Thymus (tissue), 11 donors: ENCODE data around the gene ZBTB20. TPM values are rescaled to one million over a fixed set of nuclear protein-coding genes. Genes with fewer than 3 reads are reported as not detected.

Experiments
- DNase-seq, 9 donors: peaks; one replicate each; pipeline ENCODE4 v3.0.0-alpha.2; 2013; ENCODE audit warnings: low spot score in 9 of 9, low read depth in 6 of 9, missing footprints in 1 of 9
- H3K27ac ChIP-seq, 2 donors: one replicate each; pipeline ENCODE4 v1.5.1; 2013; ENCODE audit warnings: control low read depth in 1 of 2, low read depth in 1 of 2, low read length in 1 of 2, mild to moderate bottlenecking in 1 of 2, moderate library complexity in 1 of 2
- H3K27me3 ChIP-seq, 2 donors: one replicate each; pipeline ENCODE4 v1.5.1; 2013; ENCODE audit warnings: low read length in 1 of 2; ENCODE audit not compliant: control insufficient read depth in 2 of 2, insufficient read depth in 1 of 2
- H3K36me3 ChIP-seq, 2 donors: one replicate each; pipeline ENCODE4 v1.5.1; 2013; ENCODE audit warnings: low read length in 1 of 2, mild to moderate bottlenecking in 1 of 2, moderate library complexity in 1 of 2; ENCODE audit not compliant: control insufficient read depth in 2 of 2, insufficient read depth in 2 of 2
- H3K4me1 ChIP-seq, 2 donors: one replicate each; pipeline ENCODE4 v1.5.1; 2013; ENCODE audit warnings: low read length in 2 of 2; ENCODE audit not compliant: control insufficient read depth in 2 of 2, insufficient read depth in 2 of 2
- H3K4me3 ChIP-seq, 2 donors: one replicate each; pipeline ENCODE4 v1.5.1; 2013; ENCODE audit warnings: low read length in 2 of 2, control low read depth in 1 of 2, mild to moderate bottlenecking in 1 of 2
- H3K9me3 ChIP-seq, 2 donors: one replicate each; pipeline ENCODE4 v1.5.1; 2013; ENCODE audit warnings: low read length in 1 of 2, mild to moderate bottlenecking in 1 of 2; ENCODE audit not compliant: control insufficient read depth in 2 of 2, insufficient read depth in 1 of 2
- WGBS: extraction: QIAGEN DNeasy Blood & Tissue Kit; methylation state at CpG from one replicate; pipeline ENCODE4 v1.1.7; 2013; 5-methylcytosine and 5-hydroxymethylcytosine counted together
- polyA plus RNA-seq: library from polyadenylated mRNA; stranded (reverse); fragments of 200-250 nt; gene quantifications from one replicate; pipeline ENCODE4 v1.2.3, GENCODE V29; 2013
- total RNA-seq: library from RNA; stranded (reverse); fragments of 120-200 nt; gene quantifications from one replicate; pipeline ENCODE4 v1.2.4, GENCODE V29; 2013
- donor health status: healthy.

Gene ZBTB20
- total and polyA plus RNA-seq, 2 donors = 1.2 to 8.9 TPM

DNA sequence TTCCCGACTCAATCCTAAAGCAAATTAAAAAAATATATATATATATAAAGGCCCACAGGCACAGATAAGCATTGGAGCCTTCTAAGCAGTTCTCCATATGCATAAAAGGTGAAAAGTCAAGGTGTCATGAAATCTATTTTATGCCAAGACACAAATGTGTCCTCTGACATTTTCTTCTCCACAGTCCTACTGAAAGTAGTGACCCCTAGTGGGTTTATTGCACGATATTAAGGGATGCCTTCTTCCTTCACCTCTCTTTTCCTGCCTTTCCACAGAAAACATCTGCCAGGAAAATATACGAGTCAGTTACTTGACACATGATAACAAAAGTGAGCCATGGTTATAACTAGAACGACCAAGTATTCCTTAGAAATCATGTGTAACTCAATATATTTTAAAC lies 550.1 kb downstream of the ZBTB20 start:
- Histone ChIP-seq H3K4me3 (no peak overlapping the region), H3K36me3 (no peaks in the 10 kb centered on the region), H3K9me3 (no peaks in the 10 kb centered on the region), H3K27me3 (no peaks in the 10 kb centered on the region), H3K4me1 (no peaks in the 10 kb centered on the region), H3K27ac (no peak overlapping the region)
- DNase-seq = no peak
- 96% methylated on average over 4 of the region's 4 CpGs for WGBS

DNA sequence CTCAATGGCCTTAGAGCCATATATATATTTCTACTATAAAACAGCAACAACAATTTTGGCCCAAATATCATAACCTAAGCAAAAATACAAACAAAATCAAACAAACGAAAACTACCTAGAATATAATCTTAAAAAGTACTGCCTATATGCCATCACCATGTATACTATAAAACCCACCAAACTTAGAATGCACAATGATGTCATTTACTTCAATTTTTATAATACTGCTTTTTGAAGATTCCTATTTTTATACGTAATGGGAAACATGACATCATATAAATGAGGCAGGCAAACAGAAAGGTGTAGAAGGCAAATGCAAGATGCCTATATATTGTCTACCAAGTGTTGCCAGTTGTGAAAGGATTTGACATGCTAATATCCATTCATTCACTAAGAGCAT lies 550.9 kb downstream of the ZBTB20 start:
- WGBS = 98% methylated on average over 2 of the region's 2 CpGs
- Histone ChIP-seq H3K36me3 (no peaks in the 10 kb centered on the region), H3K27me3 (no peaks in the 10 kb centered on the region), H3K4me3 (no peak overlapping the region), H3K4me1 (no peaks in the 10 kb centered on the region), H3K9me3 (no peaks in the 10 kb centered on the region), H3K27ac (no peak overlapping the region)
- no peak for DNase-seq

DNA sequence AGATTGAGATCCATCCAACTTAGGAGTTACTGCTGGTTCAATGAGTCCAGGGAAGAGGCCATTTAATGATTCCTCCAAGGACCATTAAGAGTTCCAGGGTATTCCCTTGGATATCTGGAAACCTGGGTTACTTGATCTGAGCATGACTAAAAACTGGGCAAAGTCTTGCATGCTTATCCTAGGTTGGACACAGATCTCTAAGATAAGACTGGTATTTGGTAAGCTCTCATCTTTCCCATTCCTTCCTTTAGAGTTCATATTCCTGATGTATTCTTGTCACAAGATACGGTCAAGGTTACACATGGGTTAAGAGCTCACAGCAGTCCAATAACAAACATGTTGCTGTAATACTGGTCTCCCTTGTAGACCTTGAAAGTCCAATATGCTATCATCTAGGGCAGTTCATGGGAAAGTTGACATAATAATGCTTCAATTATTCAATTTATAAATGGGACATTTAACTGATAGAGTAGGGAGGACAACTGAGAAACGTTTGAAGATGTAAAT lies 551.5 kb downstream of the ZBTB20 start:
- no peak for DNase-seq
- WGBS = 97% methylated on average over 2 of the region's 2 CpGs
- no peak overlapping the region for H3K27ac ChIP-seq
- H3K4me3 ChIP-seq = no peak overlapping the region
- no peaks in the 10 kb centered on the region for H3K27me3 ChIP-seq
- H3K4me1 ChIP-seq = no peaks in the 10 kb centered on the region
- H3K36me3 ChIP-seq = no peaks in the 10 kb centered on the region
- no peaks in the 10 kb centered on the region for H3K9me3 ChIP-seq

DNA sequence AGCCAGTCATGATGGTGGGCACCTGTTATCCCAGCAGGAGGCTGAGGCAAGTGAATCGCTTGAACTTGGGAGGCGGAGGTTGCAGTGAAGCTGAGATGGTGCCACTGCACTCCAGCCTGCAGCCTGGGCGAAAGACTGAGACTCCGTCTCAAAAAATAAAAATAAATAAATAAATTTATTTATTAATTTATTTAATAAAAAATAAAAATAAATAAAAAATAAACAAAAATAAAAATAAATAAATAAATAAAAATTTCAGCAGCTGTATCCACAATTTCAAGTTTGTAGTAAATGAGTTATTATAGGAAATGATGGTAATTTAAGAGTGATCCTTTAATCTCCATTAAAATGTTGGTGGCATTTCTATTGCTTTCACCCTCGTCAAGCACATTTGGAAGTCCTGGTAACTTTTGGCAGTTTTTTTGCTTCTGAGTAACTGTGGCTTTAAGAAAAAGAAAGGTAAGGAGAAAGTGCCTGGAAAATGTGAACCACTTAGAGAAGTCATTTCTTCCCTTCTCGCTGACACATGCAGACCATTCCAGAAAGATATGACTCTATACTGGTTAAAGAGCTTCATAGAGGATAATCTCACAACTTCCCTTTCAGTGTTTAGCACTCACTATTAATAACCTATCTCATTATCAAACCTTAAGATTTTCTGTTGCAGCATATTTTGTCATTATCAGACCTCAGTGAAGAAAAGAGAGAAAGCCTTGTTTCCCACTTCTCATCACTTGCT lies 556.6 kb downstream of the ZBTB20 start:
- WGBS = 97% methylated on average over 6 of the region's 6 CpGs
- no peak overlapping the region for H3K4me3 ChIP-seq
- no peaks in the 10 kb centered on the region for H3K9me3 ChIP-seq
- H3K27ac ChIP-seq = no peak overlapping the region
- no peaks in the 10 kb centered on the region for H3K36me3 ChIP-seq
- no peak for DNase-seq
- no peaks in the 10 kb centered on the region for H3K4me1 ChIP-seq
- no peaks in the 10 kb centered on the region for H3K27me3 ChIP-seq

DNA sequence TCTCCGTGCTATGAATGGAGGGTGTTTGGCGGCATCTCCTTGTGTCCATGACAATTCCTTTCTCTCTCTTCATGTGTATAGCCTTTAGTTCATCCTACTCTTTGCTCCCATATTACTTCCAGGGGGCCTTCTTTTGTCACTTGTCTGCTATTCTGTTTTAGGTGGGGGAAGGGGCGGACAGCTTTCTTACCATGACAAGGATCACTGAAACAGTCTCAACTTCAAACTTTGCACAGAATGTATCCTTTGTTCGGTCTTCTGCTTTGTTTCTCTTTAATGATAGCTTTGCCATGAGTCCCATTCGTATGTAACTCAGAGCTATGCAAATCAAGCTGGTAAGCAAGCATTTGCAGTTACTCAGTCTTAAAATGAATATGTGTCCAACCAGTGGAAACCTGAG lies 559.1 kb downstream of the ZBTB20 start:
- Histone ChIP-seq H3K4me3 (no peak overlapping the region), H3K9me3 (no peaks in the 10 kb centered on the region), H3K27me3 (no peaks in the 10 kb centered on the region), H3K27ac (no peak overlapping the region), H3K4me1 (no peaks in the 10 kb centered on the region), H3K36me3 (no peaks in the 10 kb centered on the region)
- no peak for DNase-seq
- WGBS = 97% methylated on average over 5 of the region's 5 CpGs

DNA sequence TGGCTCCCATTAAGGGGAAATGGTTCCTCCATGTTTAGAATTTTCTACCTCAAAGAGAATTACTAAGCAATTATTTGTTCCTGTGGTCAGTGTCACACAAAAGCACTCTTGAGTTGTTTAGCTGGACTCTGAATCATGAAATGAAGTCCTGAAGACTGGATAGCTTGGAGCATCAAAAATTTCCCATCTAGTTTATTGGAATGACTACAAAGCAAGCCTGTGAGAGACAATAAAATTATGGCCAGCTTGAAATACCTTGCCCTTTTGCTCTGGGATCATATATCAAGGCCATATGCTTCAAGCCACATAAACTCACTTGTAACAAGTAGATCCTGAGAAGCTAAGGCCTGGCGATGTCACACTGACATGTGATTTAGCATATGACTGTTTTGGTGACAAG lies 561.0 kb downstream of the ZBTB20 start:
- 96% methylated on average over 1 of the region's 1 CpG for whole genome bisulfite sequencing
- H3K4me1 ChIP-seq = no peaks in the 10 kb centered on the region
- H3K27ac ChIP-seq = no peak overlapping the region
- no peak overlapping the region for H3K4me3 ChIP-seq
- DNase-seq = no peak
- H3K27me3 ChIP-seq = no peaks in the 10 kb centered on the region
- no peaks in the 10 kb centered on the region for H3K9me3 ChIP-seq
- no peaks in the 10 kb centered on the region for H3K36me3 ChIP-seq

DNA sequence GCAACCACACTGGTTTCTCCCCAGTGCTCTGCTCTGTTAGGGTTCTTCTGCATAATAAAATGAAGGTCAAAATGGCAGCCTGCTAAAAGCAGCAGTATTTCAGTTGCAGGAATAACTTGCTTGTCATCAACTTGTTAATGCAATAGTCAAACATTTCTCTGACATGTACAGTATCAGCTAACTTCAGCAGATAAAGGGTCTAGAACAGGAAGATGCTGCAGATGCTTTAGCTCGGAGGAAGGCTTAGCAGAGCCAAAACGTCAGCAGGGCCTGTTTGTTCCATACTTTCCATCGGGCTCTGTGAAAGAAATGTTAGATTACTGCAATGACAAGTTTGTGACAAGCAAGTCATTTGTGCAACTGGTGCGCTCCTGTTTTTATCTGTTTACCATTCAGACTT lies 561.4 kb downstream of the ZBTB20 start:
- Histone ChIP-seq H3K4me3 (no peak overlapping the region), H3K27me3 (no peaks in the 10 kb centered on the region), H3K36me3 (no peaks in the 10 kb centered on the region), H3K4me1 (no peaks in the 10 kb centered on the region), H3K27ac (no peak overlapping the region), H3K9me3 (no peaks in the 10 kb centered on the region)
- WGBS = 94% methylated on average over 4 of the region's 4 CpGs
- DNase-seq = no peak

DNA sequence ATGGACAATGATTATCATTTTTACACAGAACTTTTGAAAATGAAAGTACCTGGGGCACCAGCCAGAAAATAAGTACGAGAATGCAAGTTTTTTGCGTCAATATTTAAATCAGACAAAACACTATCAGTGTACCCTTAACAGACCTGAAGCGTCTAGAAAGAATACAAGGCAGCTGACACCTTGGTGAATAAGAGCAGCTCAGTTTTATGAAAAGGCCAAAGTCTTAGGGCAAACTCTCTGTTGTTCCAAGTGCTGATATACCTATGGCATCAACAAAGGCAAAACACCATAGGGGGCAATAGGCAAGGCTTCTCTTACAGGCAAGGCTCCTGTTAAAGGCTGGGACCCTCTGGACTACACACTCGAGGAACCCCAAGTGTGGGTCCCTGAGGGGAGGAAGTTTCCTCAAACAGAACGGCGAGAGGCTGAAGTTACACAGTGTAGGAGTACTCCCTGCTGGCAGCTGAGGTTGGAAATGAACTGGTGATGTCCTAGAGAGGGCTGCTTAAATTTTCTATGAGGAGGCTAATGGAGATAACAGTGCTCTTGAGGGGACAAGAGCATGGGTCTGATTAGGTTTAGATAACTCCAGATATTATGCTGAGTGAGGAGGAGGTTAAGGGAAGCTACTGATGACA lies 562.2 kb downstream of the ZBTB20 start:
- Histone ChIP-seq H3K36me3 (no peaks in the 10 kb centered on the region), H3K4me1 (no peaks in the 10 kb centered on the region), H3K9me3 (no peaks in the 10 kb centered on the region), H3K27ac (no peak overlapping the region), H3K4me3 (no peak overlapping the region), H3K27me3 (no peaks in the 10 kb centered on the region)
- DNase-seq = no peak
- WGBS = 95% methylated on average over 6 of the region's 6 CpGs

DNA sequence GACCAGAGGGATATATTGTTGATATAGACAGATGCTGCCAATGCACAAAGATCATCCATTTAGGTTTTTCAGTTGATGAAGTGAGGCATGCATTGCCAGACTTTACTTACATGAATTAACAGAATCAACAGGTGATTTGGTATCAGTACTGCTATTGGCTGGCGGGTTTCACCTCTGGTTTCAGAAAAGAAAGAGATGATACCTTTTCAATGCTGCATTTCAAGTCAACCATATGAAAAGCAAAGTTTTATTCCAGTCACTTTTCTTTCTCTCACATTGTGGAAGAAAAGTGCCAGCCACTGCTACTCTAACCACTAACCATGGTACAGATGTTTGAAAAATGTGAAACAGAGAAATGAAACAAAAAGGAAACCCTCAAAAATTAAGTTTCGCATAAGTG lies 564.2 kb downstream of the ZBTB20 start:
- H3K9me3 ChIP-seq = no peaks in the 10 kb centered on the region
- no peaks in the 10 kb centered on the region for H3K36me3 ChIP-seq
- no peak for DNase-seq
- 97% methylated on average over 2 of the region's 2 CpGs for WGBS
- H3K4me3 ChIP-seq = no peak overlapping the region
- no peaks in the 10 kb centered on the region for H3K4me1 ChIP-seq
- H3K27ac ChIP-seq = no peak overlapping the region
- H3K27me3 ChIP-seq = no peaks in the 10 kb centered on the region
